ENCODE data around the gene RASGEF1C.

Gene RASGEF1C

GRCh38 chr5:180119031-180119902, 89.7 kb downstream of the RASGEF1C start:
- DNase-seq (ENCODE audit: low read depth), result no peak

- DNase-seq (ENCODE audit: low read depth), result no peak
Measured at GRCh38 chr5:180118391-180118791, 90.6 kb downstream of the RASGEF1C start.

GRCh38 chr5:180117000-180117725, 91.8 kb downstream of the RASGEF1C start:
- DNase-seq (ENCODE audit: low read depth), result no peak

GRCh38 chr5:180116077-180116999, 92.7 kb downstream of the RASGEF1C start:
- DNase-seq (ENCODE audit: low read depth), result no peak

GRCh38 chr5:180115326-180116076, 93.5 kb downstream of the RASGEF1C start:
- DNase-seq (ENCODE audit: low read depth), result no peak

- DNase-seq (ENCODE audit: low read depth), result no peak
Measured at GRCh38 chr5:180114304-180115003, 94.6 kb downstream of the RASGEF1C start.

- no peak for DNase-seq (ENCODE audit: low read depth)
Measured at GRCh38 chr5:180113660-180114303, 95.2 kb downstream of the RASGEF1C start.

- no peak for DNase-seq (ENCODE audit: low read depth)
Measured at GRCh38 chr5:180112181-180112861, 96.7 kb downstream of the RASGEF1C start.

- no peak for DNase-seq (ENCODE audit: low read depth)
Measured at GRCh38 chr5:180111273-180112002, 97.6 kb downstream of the RASGEF1C start.

GRCh38 chr5:180109920-180110319, 99.1 kb downstream of the RASGEF1C start:
- no peak for DNase-seq (ENCODE audit: low read depth)

- no peak for DNase-seq (ENCODE audit: low read depth)
Measured at GRCh38 chr5:180107005-180107404, 102.0 kb downstream of the RASGEF1C start.

- no peak for DNase-seq (ENCODE audit: low read depth)
Measured at GRCh38 chr5:180105827-180106312, 103.1 kb downstream of the RASGEF1C start.

GRCh38 chr5:180104168-180104530, 104.9 kb downstream of the RASGEF1C start:
- DNase-seq (ENCODE audit: low read depth), result no peak

GRCh38 chr5:180103487-180104167, 105.4 kb downstream of the RASGEF1C start:
- no peak for DNase-seq (ENCODE audit: low read depth)

GRCh38 chr5:180102636-180103035, 106.4 kb downstream of the RASGEF1C start:
- no peak for DNase-seq (ENCODE audit: low read depth)

GRCh38 chr5:180101451-180102105, 107.4 kb downstream of the RASGEF1C start:
- DNase-seq (ENCODE audit: low read depth), result no peak

- DNase-seq (ENCODE audit: low read depth), result no peak
Measured at GRCh38 chr5:180100621-180101450, 108.2 kb downstream of the RASGEF1C start.

Data from GM04503 (cell line).